GM12865 (cell line): Measurements from ENCODE around the gene CDCA7L.
A peak's percentile ranks its signal among the peaks of the same experiment; 100 is the strongest.
"Not testable (repeated sequence)": the region's sequence is repeated elsewhere in the genome, so short reads cannot be mapped to it uniquely, and the experiment has no call there.

Source experiments
- DNase-seq: peaks from one replicate; pipeline ENCODE4 v3.0.0; 2010; ENCODE audit warnings: low read depth
- H3K4me3 ChIP-seq: 2 replicates; pipeline ENCODE4 v1.5.1; 2011; ENCODE audit warnings: mild to moderate bottlenecking, low read depth, low read length, control low read depth
- TF ChIP-seq, protein P1 (sequence below): IDR thresholded peaks from 2 replicates; pipeline ENCODE4 v1.5.1; 2011; ENCODE audit warnings: low read length, control low read depth, low read depth, inconsistent platforms; ENCODE audit not compliant: insufficient read depth; ENCODE audit errors: missing control alignments

The CDCA7L gene

DNA sequence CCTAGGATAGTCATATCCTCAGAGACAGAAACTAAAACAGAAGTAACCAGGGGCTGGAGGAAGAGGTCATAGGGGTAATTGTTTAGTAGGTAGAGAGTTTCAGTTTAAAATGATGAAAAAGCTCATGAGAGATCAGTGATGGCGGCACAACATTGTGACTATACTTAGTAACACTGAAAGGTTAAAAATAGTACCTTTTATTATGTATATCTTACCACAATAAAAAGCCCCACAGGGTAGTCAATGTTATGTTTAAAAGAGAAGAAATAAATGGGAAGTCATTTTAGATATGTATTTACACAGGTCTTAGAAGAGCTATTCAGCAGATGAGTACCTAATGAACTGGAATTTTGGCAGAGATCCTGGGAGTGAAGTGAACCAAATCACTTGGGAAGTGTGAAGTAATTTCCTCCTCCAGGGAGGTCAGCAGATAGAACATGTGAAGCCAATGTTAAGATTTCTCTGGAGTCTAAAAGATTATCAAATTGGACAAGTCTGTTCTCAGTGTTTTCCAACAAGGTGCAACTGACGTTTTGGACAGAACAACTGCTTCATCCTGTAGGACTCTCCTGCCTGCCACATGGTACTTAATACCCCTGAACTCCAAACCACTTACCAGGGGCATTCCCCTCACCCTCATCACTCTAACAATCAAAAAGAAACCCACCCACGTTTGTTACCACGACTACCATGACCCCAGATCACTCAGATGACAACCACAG is 6.4 kb downstream of the CDCA7L start:
- H3K4me3 ChIP-seq = no peak overlapping the region
- TF ChIP-seq, protein P1, sequence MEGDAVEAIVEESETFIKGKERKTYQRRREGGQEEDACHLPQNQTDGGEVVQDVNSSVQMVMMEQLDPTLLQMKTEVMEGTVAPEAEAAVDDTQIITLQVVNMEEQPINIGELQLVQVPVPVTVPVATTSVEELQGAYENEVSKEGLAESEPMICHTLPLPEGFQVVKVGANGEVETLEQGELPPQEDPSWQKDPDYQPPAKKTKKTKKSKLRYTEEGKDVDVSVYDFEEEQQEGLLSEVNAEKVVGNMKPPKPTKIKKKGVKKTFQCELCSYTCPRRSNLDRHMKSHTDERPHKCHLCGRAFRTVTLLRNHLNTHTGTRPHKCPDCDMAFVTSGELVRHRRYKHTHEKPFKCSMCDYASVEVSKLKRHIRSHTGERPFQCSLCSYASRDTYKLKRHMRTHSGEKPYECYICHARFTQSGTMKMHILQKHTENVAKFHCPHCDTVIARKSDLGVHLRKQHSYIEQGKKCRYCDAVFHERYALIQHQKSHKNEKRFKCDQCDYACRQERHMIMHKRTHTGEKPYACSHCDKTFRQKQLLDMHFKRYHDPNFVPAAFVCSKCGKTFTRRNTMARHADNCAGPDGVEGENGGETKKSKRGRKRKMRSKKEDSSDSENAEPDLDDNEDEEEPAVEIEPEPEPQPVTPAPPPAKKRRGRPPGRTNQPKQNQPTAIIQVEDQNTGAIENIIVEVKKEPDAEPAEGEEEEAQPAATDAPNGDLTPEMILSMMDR = no peak
- peak; percentile 87 for DNase-seq

DNA sequence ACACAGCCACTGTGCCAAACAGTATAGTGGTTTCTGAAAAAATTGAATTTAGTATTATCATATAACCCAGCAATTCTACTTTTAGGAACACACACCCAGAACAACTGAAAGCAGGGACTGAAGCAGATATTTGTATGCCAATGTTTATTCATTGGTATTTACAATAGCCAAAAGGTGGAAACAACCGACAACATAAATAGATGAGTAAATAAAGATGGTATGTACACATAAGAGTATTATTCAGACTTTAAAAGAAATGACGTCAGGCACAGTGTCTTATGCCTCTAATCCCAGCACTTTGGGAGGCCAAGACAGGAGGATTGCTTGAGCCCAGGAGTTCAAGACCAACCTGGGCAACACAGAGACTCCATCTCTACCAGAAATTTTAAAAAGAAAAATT is 7.2 kb downstream of the CDCA7L start:
- H3K4me3 ChIP-seq = no peak overlapping the region
- TF ChIP-seq, protein P1 = no peak
- no peak for DNase-seq

DNA sequence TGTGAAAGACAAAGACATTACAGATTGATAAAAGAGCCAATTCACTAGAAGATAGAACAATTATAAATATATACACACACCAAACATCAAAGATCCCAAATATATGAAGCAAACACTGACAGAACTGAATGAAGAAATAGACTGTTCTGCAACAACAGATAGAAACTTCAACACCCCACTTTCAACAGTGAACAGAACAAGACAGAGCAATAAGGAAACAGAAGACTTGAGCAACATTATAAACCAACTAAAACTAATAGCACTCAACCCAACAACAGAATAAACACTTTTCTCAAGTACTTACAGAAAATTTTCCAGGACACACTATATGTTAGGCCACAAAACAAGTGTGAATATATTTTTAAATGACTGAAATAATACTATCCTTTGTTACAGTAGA is 10.9 kb downstream of the CDCA7L start:
- H3K4me3 ChIP-seq = no peak overlapping the region

DNA sequence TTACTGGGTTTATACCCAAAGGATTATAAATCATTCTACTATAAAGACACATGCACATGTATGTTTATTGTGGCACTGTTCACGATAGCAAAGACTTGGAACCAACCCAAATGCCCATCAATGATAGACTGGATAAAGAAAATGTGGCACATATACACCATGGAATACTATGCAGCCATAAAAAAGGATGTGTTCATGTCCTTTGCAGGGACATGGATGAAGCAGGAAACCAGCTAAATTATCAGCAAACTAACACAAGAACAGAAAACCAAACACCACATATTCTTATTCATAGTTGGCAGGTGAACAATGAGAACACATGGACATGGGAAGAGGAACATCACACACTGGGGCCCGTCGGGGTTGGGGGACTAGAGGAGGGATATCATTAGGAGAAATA is 12.4 kb downstream of the CDCA7L start:
- H3K4me3 ChIP-seq, DNase-seq: not testable (repeated sequence)

More for the DNA sequence above, 10.9 kb downstream of the CDCA7L start:
- TF ChIP-seq, protein P1 = no peak
- no peak for DNase-seq

DNA sequence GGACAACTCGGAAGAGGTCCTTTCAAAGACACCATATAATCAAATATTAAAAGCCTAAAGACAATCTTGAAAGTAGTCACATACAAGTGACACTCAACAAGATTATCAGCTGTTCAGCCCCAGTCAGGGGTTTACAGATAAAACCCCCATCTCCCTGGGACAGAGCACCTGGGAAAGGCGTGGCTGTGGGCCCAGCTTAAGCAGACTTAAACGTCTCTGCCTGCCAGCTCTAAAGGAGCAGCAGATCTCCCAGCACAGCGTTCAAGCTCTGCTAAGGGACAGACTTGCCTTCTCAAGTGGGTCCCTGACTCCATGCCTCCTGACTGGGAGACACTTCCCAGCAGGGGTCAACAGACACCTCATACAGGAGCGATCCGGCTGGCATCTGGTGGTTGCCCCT is 18.0 kb downstream of the CDCA7L start:
- no peak overlapping the region for H3K4me3 ChIP-seq
- TF ChIP-seq, protein P1 = no peak
- no peak for DNase-seq

DNA sequence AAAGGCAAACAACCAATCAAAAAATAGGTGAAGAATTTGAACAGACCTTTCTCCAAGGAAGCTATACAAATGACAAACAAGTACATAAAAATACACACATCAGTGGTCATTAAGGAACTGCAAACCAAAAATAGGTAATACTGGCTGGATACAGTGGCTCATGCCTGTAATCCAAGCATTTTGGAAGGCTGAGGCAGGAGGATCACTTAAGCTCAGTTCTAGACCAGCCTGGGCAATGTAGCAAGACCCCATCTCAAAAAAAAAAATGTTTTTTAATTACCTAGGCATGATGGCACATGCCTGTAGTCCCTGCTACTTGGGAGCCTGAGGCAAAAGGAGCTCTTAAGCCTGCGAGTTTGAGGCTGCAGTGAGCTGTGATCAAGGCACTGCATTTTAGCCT is 19.3 kb downstream of the CDCA7L start:
- TF ChIP-seq, protein P1 = no peak
- DNase-seq = no peak
- H3K4me3 ChIP-seq = no peak overlapping the region

DNA sequence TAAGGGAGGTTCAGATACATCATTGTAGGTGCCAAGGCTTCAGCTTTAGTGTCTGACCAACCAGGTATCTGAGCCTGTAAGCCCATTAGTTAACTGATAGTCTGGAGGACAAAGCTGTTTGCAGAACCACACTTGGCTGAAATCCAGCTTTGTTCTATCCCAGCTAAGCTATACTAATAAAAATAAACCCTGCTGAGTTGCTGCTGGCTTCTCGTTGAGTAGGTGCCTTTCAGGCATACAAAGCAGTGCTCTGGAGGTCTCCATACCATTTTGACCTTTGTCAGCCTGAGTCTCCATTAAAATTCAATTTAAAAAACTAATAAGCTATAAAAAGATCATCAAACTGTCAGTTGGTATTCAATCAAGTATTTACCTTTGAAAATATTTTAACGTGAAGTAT is 22.0 kb downstream of the CDCA7L start:
- DNase-seq = no peak
- H3K4me3 ChIP-seq = no peak overlapping the region
- TF ChIP-seq, protein P1 = no peak

DNA sequence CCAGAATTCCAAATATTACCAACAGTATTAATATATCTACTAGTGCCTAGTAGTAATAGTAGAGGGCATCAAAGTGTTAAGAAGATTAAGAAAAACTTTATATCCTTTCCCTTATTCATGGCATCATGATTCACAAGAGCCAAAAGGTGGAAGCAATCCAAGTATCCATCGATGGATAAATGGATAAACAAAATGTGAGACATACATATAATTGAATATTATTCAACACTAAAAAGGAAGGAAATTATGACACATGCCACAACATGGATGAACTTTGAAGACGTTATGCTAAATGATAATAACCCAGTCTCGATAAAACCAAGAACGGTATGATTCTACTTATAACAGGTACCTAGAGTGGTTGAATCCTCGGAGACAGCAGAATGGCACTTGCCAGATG is 23.1 kb downstream of the CDCA7L start:
- H3K4me3 ChIP-seq = no peak overlapping the region
- TF ChIP-seq, protein P1 = no peak
- DNase-seq = no peak
